NT2/D1 (cell line): ENCODE data around the gene ZNG1C.
"Not testable (repeated sequence)": the region's sequence is repeated elsewhere in the genome, so short reads cannot be mapped to it uniquely, and the experiment has no call there.

ENCODE experiments used
- DNase-seq: peaks from one replicate; pipeline ENCODE4 v3.0.0-alpha.2; 2011; ENCODE audit warnings: low read depth, low spot score
- H3K27me3 ChIP-seq: 2 replicates; pipeline ENCODE4 v1.6.0; 2011; ENCODE audit warnings: mild to moderate bottlenecking; ENCODE audit not compliant: insufficient read length, insufficient read depth
- H3K36me3 ChIP-seq: 2 replicates; pipeline ENCODE4 v1.6.1; 2011; ENCODE audit warnings: mild to moderate bottlenecking, low read length, mixed read lengths; ENCODE audit not compliant: insufficient read depth, insufficient read length
- H3K4me1 ChIP-seq: 2 replicates; pipeline ENCODE4 v1.5.1; 2011; ENCODE audit not compliant: insufficient read depth, insufficient read length
- H3K4me3 ChIP-seq: 2 replicates; pipeline ENCODE4 v1.5.1; 2011; ENCODE audit warnings: low read depth; ENCODE audit not compliant: insufficient read length
- H3K9ac ChIP-seq: 2 replicates; pipeline ENCODE4 v1.6.0; 2011; ENCODE audit warnings: low read depth; ENCODE audit not compliant: insufficient read length
- H3K9me3 ChIP-seq: 2 replicates; pipeline ENCODE4 v1.5.1; 2011; ENCODE audit warnings: mild to moderate bottlenecking, low read length; ENCODE audit not compliant: insufficient read depth

Gene ZNG1C

GRCh38 chr9:68241683-68242082 lies at the start of gene ZNG1C:
ZNG1C (plus strand) TSS chr9:68241983; CDS start chr9:68242032, 49 bp downstream.
- H3K9me3 ChIP-seq, H3K27me3 ChIP-seq, H3K9ac ChIP-seq, H3K36me3 ChIP-seq, H3K4me1 ChIP-seq, DNase-seq, H3K4me3 ChIP-seq: not testable (repeated sequence)

GRCh38 chr9:68242437-68242836 lies 654 bp downstream of the ZNG1C start:
- H3K36me3 ChIP-seq, H3K4me1 ChIP-seq, H3K4me3 ChIP-seq, H3K9ac ChIP-seq, DNase-seq, H3K27me3 ChIP-seq, H3K9me3 ChIP-seq: not testable (repeated sequence)

DNA sequence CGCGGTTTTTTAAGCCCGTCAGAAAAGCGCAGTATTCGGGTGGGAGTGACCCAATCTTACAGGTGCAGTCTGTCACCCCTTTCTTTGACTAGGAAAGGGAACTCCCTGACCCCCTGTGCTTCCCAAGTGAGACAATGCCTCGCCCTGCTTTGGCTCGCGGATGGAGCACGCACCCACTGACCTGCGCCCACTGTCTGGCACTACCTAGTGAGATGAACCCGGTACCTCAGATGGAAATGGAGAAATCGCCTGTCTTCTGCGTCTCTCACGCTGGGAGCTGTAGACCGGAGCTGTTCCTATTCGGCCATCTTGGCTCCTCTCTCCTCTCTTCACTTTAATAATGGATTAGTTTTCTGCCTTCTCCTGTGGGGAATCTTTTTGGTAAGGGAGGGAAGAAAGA lies 39.3 kb downstream of the ZNG1C start:
- H3K27me3 ChIP-seq, H3K4me1 ChIP-seq, H3K4me3 ChIP-seq, H3K36me3 ChIP-seq, DNase-seq, H3K9me3 ChIP-seq, H3K9ac ChIP-seq: not testable (repeated sequence)

DNA sequence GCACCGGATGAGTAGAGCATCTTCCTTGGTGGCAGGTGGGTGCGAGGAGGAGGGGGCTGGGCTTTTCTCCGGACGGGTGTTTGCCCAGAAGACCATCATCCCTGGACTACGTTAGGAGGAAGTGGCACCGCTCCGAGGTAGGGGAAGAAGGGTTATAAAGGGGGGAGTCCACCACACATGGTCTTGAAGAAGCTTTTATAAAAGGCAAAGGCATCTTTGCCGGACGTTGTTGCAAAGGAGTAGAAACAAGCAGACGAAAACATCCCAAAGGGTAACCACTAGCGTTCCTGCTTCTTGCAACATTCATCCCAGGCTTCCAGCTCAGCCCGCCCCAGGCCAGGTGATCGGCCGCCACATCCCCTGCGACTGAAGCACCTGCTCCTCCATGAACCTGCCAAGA lies 60.8 kb downstream of the ZNG1C start, which contains the start of gene FOXD4L3:
TSS of gene FOXD4L3 (plus strand) at position 301 of the 400 bp plus-strand sequence. CDS start at position 386, 85 bp downstream.
- not testable (repeated sequence) for H3K36me3 ChIP-seq, H3K27me3 ChIP-seq, DNase-seq, H3K9me3 ChIP-seq, H3K4me3 ChIP-seq, H3K9ac ChIP-seq, H3K4me1 ChIP-seq

- not testable (repeated sequence) for DNase-seq, H3K4me1 ChIP-seq, H3K9ac ChIP-seq, H3K9me3 ChIP-seq, H3K27me3 ChIP-seq, H3K36me3 ChIP-seq, H3K4me3 ChIP-seq
Measured at GRCh38 chr9:68303771-68304170, 62.0 kb downstream of the ZNG1C start.

DNA sequence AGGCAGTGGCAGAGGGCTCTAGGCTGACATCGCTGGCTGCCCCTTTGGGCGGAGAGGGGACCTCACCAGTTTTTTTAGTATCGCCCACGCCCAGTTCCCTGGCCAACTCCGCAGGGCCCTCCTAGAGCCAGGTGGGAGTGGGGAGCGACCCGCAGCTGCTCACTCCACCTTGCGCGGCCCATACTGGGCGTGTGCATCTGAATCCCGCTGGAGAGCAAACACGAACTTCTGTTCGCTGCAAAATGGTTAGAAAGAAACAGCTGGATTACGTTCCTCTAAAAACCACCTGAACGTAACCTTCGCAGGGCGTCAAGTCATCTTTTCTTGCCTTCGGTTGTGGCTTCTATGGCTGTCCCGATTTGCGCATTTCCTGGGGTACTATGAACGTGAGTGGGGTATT lies 62.4 kb downstream of the ZNG1C start:
- not testable (repeated sequence) for H3K9me3 ChIP-seq, DNase-seq, H3K9ac ChIP-seq, H3K4me3 ChIP-seq, H3K36me3 ChIP-seq, H3K4me1 ChIP-seq, H3K27me3 ChIP-seq

- not testable (repeated sequence) for H3K36me3 ChIP-seq, DNase-seq, H3K9ac ChIP-seq, H3K4me3 ChIP-seq, H3K27me3 ChIP-seq, H3K9me3 ChIP-seq, H3K4me1 ChIP-seq
Measured at GRCh38 chr9:68304777-68305176, 63.0 kb downstream of the ZNG1C start.

- not testable (repeated sequence) for H3K36me3 ChIP-seq, H3K27me3 ChIP-seq, DNase-seq, H3K4me1 ChIP-seq, H3K9me3 ChIP-seq, H3K9ac ChIP-seq, H3K4me3 ChIP-seq
Measured at GRCh38 chr9:68305680-68306285, 64.0 kb downstream of the ZNG1C start.

DNA sequence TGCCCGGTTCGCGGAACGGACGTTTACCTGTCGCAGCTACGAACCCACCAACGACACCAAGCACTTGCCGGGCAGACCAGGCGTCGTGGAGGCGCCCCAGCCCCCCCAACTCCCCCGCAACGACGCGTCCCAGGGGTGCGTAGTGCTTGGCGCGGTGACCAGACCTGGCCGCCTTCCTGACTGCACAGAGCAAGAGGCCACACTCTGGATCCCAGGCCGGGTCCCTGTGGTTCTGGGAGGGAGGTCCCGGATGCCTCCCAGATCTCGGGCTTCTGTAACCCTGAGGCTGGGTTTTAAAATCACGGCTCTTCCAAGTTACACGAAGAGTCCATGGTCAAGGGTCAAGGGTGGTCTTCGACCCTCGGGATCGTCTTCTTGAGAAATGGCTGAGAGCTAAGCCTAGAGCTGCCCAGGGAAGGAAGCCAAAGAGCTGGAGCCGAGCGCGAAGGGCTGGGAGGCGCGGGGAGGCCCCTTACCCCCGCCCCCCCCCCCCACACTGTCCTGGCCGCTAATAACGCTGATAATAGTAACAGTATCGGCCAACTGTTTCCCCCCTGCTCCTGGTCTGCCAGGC lies 64.7 kb downstream of the ZNG1C start:
- not testable (repeated sequence) for H3K4me1 ChIP-seq, H3K9ac ChIP-seq

DNA sequence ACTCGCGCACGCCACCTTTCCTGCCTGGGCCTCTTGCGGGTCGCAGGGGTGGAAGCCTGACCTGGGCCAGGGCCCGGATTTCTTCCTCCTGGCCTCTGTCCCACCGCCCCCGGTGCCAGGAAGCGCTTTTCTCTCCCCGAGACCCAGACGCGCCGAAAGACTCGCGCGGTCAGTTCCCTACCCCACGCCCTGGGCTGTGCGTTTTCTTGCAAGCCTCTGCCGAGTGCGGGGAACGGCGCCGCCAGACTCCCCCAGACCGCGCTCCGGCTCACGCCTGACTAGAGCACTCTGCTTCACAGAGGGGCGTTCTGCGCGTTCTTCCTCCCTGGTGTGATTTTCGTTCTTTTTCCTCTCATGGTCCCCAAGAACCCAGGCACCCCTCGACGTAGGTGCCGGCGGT lies 65.3 kb downstream of the ZNG1C start:
- not testable (repeated sequence) for H3K27me3 ChIP-seq, H3K4me3 ChIP-seq, H3K9ac ChIP-seq, H3K36me3 ChIP-seq, H3K4me1 ChIP-seq, DNase-seq, H3K9me3 ChIP-seq

More for the DNA sequence above, 64.7 kb downstream of the ZNG1C start:
- not testable (repeated sequence) for H3K36me3 ChIP-seq, H3K9me3 ChIP-seq, DNase-seq, H3K27me3 ChIP-seq, H3K4me3 ChIP-seq

DNA sequence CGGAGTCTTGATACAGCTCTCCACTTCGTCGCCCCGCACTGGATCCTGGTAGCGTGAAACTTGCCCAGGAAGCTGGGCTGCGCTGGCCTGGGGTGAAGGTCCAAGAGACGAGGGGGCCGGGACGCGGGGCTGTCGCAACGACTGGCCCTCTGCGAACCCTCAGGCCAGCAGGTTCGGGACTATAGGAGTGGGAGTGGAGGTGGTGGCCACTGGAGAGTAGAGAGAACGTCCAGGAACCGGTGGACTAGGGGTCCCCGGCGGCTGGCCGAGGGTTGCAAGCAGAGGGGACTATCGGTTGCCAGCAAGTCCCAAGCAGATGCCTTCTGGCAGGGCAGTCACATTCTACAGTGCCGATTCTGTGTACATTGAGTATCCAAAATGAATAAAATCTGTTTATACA lies 65.9 kb downstream of the ZNG1C start:
- not testable (repeated sequence) for H3K4me1 ChIP-seq, H3K36me3 ChIP-seq, DNase-seq, H3K9ac ChIP-seq, H3K4me3 ChIP-seq, H3K27me3 ChIP-seq, H3K9me3 ChIP-seq

- not testable (repeated sequence) for H3K9ac ChIP-seq, H3K4me1 ChIP-seq, H3K36me3 ChIP-seq, H3K4me3 ChIP-seq, H3K9me3 ChIP-seq, DNase-seq
- H3K27me3 ChIP-seq, result peaks cover 14% of the 10 kb centered on the region
Measured at GRCh38 chr9:68311208-68311607, 69.4 kb downstream of the ZNG1C start.
